ENCODE data around the gene WDR4. TPM values are rescaled to one million over a fixed set of nuclear protein-coding genes. Genes with fewer than 3 reads are reported as not detected.
"Not testable (repeated sequence)": the region's sequence is repeated elsewhere in the genome, so short reads cannot be mapped to it uniquely, and the experiment has no call there.

The WDR4 gene
- total RNA-seq, 2 donors from 2014 or later: 10.3 to 18.5 TPM

DNA sequence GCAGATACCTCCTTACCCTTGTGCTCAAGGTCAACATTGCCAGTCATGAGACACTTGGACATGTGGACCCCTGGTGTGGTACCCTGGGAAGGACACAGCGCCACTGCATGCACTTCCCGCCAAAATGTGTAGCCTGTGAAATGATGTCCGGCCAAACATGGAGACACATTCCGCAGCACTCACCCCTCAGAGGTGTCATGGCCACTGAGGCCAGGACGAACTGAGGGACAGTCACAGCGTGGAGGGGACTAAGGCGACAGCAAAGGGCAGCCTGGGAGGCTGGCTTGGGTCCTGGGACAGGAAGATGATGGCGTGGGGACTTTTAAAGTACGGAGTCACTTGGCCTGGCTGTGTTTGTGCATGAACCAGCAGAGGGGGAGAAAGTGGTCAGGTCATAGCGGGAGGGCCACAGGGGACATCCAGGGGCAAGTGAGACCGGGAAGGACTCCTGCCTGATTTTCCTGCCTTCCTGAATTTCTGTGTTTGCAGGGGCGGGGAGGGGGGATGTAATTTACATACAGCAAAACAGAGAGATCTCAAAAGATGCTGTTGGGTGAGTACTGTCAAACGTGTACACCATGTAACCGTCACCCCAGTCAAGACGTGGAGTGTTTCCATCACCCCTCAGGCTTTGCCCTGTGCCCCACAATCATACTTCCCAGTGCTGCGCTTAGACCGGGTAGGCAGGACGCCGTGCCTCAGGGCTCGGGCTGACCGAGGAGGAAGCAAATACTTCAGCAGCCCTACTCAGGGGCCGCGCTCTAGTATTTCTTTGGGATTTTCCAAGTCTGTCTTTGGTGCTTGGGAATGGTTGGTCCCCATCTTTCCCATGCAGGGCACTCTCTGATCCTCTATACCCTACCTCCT, 45.2 kb downstream of the WDR4 start:
- Histone ChIP-seq H3K36me3 (no peaks in the 10 kb centered on the region), H3K27ac (no peak overlapping the region), H3K4me3 (no peak overlapping the region), H3K9me3 (no peaks in the 10 kb centered on the region), H3K4me1 (ENCODE audit: control insufficient read depth in 1 of 2, low read depth in 2 of 2) (no peaks in the 10 kb centered on the region), H3K27me3 (replicated peaks; ENCODE audit: insufficient read depth) (peaks cover 3% of the 10 kb centered on the region)
- DNase-seq (ENCODE audit: low spot score) (no peak), ATAC-seq (ENCODE audit: insufficient number of reproducible peaks, low FRiP score, low read depth) (no peak)
- TF ChIP-seq, protein P1, sequence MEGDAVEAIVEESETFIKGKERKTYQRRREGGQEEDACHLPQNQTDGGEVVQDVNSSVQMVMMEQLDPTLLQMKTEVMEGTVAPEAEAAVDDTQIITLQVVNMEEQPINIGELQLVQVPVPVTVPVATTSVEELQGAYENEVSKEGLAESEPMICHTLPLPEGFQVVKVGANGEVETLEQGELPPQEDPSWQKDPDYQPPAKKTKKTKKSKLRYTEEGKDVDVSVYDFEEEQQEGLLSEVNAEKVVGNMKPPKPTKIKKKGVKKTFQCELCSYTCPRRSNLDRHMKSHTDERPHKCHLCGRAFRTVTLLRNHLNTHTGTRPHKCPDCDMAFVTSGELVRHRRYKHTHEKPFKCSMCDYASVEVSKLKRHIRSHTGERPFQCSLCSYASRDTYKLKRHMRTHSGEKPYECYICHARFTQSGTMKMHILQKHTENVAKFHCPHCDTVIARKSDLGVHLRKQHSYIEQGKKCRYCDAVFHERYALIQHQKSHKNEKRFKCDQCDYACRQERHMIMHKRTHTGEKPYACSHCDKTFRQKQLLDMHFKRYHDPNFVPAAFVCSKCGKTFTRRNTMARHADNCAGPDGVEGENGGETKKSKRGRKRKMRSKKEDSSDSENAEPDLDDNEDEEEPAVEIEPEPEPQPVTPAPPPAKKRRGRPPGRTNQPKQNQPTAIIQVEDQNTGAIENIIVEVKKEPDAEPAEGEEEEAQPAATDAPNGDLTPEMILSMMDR (IDR thresholded peaks at IDR 0.05): no peak

GRCh38 chr21:42833439-42833815, 45.9 kb downstream of the WDR4 start:
- Histone ChIP-seq H3K36me3 (no peaks in the 10 kb centered on the region), H3K9me3 (no peaks in the 10 kb centered on the region), H3K4me1 (ENCODE audit: control insufficient read depth in 1 of 2, low read depth in 2 of 2) (no peaks in the 10 kb centered on the region), H3K27me3 (replicated peaks; ENCODE audit: insufficient read depth) (peaks cover 3% of the 10 kb centered on the region), H3K4me3 (no peak overlapping the region), H3K27ac (no peak overlapping the region)
- TF ChIP-seq, protein P1 (IDR thresholded peaks at IDR 0.05): no peak
- ATAC-seq (ENCODE audit: insufficient number of reproducible peaks, low FRiP score, low read depth): no peak
- no peak for DNase-seq (ENCODE audit: low spot score)

- not testable (repeated sequence) for H3K27me3 ChIP-seq (replicated peaks; ENCODE audit: insufficient read depth); H3K9me3 ChIP-seq; H3K4me1 ChIP-seq (ENCODE audit: control insufficient read depth in 1 of 2, low read depth in 2 of 2); ATAC-seq (ENCODE audit: insufficient number of reproducible peaks, low FRiP score, low read depth); H3K4me3 ChIP-seq; H3K27ac ChIP-seq; H3K36me3 ChIP-seq; DNase-seq (ENCODE audit: low spot score)
Measured at GRCh38 chr21:42832321-42832630, 47.1 kb downstream of the WDR4 start.

DNA sequence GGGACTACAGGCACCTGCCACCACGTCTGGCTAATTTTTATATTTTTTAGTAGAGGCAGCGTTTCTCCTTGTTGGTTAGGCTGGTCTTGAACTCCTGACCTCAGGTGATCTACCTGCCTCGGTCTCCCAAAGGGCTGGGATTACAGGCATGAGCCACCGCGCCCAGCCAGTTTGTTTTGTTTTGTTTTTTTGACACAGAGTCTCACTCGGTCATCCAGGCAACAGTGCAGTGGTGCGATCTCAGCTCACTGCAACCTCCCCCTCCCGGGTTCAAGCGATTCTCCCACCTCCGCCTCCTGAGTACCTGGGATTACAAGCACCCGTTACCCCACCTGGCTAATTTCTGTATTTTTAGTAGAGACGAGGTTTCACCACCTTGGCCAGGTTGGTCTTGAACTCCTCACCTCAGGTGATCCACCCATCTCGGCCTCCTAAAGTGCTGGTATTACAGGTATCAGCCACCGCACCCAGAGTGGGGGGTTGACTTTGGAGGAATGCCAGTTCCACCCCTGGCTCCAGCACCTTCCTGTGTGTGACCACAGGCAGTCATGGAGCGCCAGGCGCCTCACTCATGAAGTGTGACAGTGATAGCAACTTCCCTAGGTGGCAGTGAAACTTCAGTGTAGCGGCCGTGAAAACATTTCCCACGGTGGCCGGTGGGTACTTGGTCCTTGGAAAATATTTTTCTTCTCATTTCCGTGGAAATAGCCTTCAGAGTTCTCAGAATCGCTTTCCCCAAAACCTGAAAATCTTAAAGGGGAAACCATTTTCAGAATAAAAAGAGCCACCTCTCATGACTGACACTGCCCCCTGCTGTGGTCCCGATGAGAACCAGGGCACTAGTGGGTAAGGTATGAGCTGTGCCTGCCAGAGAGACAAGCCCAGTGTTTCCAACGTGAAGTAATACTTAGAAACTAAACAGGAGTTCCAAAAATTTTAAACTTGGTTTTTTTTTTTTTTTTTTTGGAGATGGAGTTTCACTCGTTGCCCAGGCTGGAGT, 48.6 kb downstream of the WDR4 start:
- H3K4me1 ChIP-seq (ENCODE audit: control insufficient read depth in 1 of 2, low read depth in 2 of 2): no peaks in the 10 kb centered on the region
- H3K27ac ChIP-seq: no peak overlapping the region
- TF ChIP-seq, protein P1 (IDR thresholded peaks at IDR 0.05): no peak
- no peaks in the 10 kb centered on the region for H3K36me3 ChIP-seq
- peaks cover 3% of the 10 kb centered on the region for H3K27me3 ChIP-seq (replicated peaks; ENCODE audit: insufficient read depth)
- DNase-seq (ENCODE audit: low spot score) (no peak), ATAC-seq (ENCODE audit: insufficient number of reproducible peaks, low FRiP score, low read depth) (no peak)
- no peaks in the 10 kb centered on the region for H3K9me3 ChIP-seq
- H3K4me3 ChIP-seq: no peak overlapping the region

DNA sequence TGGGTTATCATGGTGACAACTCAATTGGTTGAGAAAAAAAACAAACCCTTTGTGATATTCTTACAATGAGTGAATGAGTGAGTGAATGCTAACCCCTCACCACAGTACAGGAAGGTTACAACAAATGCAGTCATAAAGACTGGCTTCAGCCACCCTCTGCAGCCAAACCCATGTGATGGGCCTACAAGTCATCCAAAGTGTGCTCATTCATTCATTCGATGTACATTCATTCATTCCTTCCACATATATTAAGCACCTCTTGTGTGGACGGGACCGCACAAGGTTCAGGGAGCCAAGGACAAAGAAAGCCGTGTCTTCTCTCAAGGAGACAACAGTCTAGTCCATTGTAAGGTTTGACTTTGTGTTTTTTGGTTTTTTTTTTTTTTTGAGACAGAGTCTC, 49.4 kb downstream of the WDR4 start:
- DNase-seq (ENCODE audit: low spot score): no peak
- no peaks in the 10 kb centered on the region for H3K9me3 ChIP-seq
- H3K27me3 ChIP-seq (replicated peaks; ENCODE audit: insufficient read depth): peaks cover 3% of the 10 kb centered on the region
- no peak overlapping the region for H3K27ac ChIP-seq
- TF ChIP-seq, protein P1 (IDR thresholded peaks at IDR 0.05): no peak
- no peaks in the 10 kb centered on the region for H3K36me3 ChIP-seq
- ATAC-seq (ENCODE audit: insufficient number of reproducible peaks, low FRiP score, low read depth): no peak
- H3K4me1 ChIP-seq (ENCODE audit: control insufficient read depth in 1 of 2, low read depth in 2 of 2): no peaks in the 10 kb centered on the region
- no peak overlapping the region for H3K4me3 ChIP-seq
